CD4-positive, alpha-beta T cell treated with Interleukin-12 subunit alpha and Interleukin-12 subunit beta, for 1 hour (primary cell): Measurements from ENCODE around the gene EIF2S3B.
A peak's percentile ranks its signal among the peaks of the same experiment; 100 is the strongest.

ENCODE experiments used
- DNase-seq: peaks from one replicate; pipeline ENCODE4 v3.0.0-alpha.2; 2020

Gene EIF2S3B

GRCh38 chr12:10554756-10555481, 49.2 kb downstream of the EIF2S3B start:
- DNase-seq = peak; percentile 63

- DNase-seq = peak; percentile 3
These were observed 51.6 kb downstream of the EIF2S3B start for GRCh38 chr12:10557329-10557728.

GRCh38 chr12:10557766-10558165, 52.1 kb downstream of the EIF2S3B start:
- peak; percentile 4 for DNase-seq
